GM12872 (cell line): ENCODE data around the gene OSM.

Experiments
- CTCF ChIP-seq: IDR thresholded peaks from 3 replicates; pipeline ENCODE4 v1.5.1; 2011; ENCODE audit warnings: low read depth, mild to moderate bottlenecking, low read length, moderate library complexity; ENCODE audit not compliant: insufficient read depth

OSM gene

GRCh38 chr22:30309951-30310741, 43.5 kb upstream of the OSM start:
- TF ChIP-seq CTCF = peak; percentile 12; the same call in 1 of the 3 replicates

- no peak for TF ChIP-seq CTCF
Observed at GRCh38 chr22:30308518-30309230, 42.0 kb upstream of the OSM start.

DNA sequence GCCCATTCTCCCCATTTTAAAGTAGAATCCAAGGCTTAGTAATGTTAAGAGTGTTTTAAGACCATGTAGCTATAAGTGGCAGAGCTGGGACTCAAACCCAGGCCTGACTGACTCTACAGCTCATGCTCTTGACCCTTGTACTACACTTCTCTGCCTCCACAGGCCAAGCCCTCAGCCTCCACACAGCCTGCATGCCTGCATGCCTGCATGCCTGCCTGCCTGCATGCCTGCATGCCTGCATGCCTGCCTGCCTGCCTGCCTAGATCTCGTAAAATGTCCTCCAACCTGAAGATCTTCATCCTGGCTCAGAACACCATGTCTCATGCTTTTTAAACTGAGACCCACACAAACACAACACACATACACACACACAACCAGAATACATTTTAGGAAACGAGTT, 41.4 kb upstream of the OSM start:
- no peak for TF ChIP-seq CTCF

DNA sequence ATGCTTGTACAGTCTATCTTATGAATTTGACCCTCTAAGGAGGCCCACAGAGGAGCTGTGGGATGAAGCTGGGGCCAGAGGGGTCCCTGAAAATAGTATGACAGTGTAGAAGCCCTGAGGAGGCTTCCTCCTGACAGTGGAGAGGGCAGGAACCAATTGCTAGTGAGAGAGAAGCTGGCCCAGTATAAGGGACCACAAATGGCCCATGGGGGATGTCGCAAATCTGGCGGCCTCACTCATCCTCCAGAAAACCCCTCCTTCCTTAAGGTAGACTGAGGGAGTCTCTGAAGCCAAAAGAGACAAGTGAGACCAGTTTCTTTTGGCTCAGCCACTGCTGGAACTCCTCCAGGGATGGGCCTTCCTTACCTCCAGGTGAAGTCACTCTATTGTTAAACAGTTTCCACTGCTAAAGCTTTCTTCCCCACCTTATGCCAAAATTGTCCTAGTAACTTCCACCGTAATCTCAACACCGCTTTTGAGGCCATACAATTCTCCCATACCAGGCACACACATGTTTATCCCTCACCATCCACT, 40.5 kb upstream of the OSM start:
- no peak for TF ChIP-seq CTCF

DNA sequence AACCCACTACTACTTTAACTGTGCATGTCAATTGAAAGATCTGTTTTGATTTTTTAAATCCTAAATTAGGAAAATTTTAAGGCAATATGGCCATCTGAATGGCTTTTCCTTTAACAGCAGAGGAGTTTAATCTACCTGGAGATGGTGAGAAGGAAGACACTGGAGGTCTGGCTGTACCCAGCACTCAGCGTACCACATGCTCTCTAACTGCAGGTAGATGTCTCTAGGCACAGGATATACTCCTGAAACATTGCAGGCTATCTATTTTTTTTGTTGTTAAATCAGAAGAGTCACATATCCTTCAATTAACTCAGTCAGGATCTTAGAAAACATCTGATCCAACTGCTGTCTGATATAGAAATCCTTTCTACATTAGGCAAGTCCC, 40.0 kb upstream of the OSM start:
- TF ChIP-seq CTCF = no peak

DNA sequence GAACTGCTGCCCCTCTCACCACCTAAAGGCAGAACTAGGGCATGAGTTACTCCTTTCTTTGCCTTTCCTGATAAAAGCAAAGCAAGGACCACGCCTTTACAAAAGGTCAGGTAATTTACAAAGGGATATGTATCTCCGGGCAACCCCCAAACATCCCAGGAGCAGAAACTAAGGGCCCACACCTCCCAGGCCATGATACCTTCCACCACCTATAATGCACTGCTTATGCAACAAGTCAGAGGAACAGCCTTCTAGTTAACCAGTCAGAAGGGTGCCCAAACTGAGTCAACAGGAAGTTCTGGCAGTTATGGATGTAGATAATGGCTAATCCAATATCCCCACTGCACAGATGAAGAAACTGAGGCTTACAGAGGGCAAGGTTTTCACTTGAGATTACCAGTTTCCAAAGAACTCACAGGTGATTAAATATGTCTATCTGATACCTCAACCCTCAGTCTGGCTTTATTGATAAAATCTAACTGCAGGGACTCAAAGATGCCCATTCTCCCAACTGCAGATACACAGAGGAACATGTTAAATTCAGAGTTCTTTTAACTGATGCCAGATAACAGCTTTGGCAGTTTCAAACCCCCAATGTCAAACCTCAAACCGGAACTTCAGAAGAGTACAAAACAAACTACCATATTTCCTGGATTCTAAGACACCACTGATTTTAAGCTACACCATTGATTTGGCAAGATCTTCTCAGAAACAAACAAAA, 39.4 kb upstream of the OSM start:
- TF ChIP-seq CTCF = no peak

- TF ChIP-seq CTCF = no peak
Observed at GRCh38 chr22:30305519-30305905, 38.9 kb upstream of the OSM start.
